Stimulated activated CD4-positive, alpha-beta T cell treated with anti-CD3 and anti-CD28 coated beads, Interleukin-1b, Interleukin-23, amount 100 ng/mL, for 24 hours (primary cell): ENCODE data around the gene LKAAEAR1.

Source experiments
- DNase-seq, 4 experiments: peaks; one replicate each; pipeline ENCODE4 v3.0.0-alpha.2; 2020; ENCODE audit warnings: low read depth in 4 of 4, low spot score in 1 of 4

The LKAAEAR1 gene

GRCh38 chr20:64039293-64040160 is 44.7 kb downstream of the LKAAEAR1 start:
- DNase-seq = no peak

DNA sequence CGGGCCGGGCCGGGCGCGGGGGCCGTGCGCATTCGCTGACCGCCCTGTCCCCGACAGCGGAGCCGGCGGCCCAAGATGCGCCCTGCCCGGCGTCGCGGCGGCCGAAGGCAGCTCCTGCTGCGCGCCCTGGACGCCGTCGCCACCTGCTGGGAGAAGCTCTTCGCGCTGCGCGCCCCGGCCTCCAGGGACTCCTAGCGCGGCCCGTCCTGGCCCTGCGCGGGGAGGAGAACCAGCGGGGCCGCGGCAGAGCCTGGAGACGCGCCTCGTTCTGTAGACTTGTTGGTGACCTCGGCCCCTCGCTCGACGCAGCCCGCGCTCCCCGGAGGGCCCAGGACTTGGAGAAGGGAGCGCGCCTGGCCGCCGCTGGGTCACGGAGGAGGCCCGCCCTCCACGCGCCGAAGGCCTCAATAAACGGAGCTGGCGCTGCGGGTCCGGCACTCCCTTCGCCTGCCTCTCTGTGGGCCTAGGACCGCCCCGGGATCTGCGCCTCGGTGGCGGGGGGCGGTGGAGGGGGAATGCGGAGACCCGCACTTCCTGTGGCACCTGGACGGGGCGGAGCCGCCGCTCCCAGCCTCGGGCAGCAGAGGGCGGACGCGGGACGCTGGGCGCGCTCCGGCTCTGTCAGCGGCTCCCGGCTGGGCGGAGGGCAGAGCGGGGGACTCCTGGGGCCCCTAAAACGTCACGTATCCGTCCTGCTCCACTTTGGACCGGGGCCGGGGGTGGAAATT is 45.5 kb downstream of the LKAAEAR1 start:
- DNase-seq = peak; percentile 51 to 72 (median 60)

DNA sequence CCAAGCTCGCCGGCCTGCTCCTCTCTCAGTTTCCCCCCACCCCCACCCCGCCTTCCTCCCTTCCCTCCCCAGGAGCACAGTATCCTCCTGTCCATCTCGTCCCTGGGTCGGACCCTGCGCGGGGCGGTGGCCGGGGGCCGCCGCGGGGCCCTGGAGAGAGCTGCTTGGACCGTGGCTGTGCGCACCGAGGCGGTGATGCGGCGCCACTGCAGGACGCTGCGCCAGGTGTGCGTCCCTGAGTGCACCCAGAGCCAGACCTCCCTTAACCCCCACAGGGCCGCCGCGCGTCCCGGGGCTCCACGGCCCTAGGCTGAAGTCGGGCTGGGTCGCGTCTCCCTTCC is 46.0 kb downstream of the LKAAEAR1 start:
- DNase-seq = no peak

DNA sequence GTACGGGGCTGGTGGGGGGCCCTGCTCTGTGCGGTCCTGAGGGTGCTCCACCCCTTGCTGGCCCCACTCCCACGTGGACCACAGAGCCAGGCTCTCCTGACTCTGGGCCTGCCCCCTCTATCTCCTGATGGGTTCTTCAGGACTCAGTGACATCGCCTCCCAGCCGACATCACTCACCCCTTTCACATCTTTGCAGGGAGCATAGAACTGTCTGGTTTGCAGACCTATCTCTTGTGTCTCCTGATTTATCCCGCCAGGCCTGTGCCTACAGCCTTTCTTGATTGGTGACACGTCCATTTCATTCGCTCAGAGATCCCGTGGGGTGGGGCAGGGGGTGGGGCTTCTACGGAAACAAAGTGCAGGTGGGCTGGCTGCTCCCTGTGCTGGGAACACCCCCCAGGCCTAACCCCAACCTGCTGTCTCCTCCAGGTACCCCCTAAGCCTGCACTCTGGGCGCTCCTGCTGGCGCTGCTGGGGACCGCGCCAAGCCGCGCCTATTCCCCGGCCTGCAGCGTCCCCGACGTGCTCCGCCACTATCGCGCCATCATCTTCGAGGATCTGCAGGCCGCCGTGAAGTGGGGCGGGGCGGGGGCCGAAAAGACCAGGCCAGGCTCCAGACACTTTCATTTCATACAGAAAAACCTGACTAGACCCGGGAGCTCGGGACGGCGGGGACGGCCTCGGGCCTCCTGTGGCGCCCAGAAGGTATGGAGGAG is 46.5 kb downstream of the LKAAEAR1 start:
- DNase-seq = no peak

- no peak for DNase-seq
Observed at GRCh38 chr20:64037199-64037497, 47.0 kb downstream of the LKAAEAR1 start.

DNA sequence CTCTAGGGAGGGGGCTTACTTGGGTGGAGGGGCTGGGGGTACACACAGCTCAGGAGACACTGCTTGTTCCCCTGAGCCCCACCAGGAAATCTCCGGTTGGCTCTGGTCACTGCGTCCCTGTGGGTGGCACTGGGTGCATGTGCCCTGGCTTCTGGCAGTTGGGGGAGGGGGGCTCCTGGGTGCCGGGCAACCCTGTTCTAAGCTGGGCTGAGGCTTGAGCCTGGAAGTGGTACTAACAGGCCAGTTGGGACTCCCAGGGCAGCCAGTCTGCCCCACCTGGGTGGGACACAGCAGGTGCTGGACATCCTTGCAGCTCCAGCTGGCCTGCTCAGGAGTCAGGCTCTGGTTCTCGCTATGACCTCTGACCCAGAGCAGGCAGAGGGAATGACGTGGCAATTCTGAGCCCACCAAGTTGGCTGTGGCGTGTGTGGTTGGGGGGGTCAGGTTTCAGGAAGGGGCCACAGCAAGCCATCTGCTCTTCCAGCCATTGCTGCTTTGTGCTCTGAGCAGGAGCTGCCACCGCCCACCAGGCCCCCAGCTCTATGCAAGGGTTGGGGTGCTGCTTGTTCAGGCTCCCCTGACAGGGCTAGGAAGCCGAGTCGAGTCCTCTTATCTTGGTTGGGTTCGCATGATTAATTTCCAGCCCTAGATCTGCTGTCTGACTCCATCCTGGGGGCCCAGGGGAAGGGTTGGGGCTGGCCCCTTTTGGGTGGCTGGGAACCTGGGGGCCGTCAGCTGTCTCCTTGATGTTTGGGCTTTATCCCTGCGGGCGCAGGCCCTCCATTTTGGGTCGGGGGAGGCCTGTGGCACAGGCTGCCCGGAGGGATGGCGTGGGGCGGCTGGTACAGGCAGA is 47.6 kb downstream of the LKAAEAR1 start:
- DNase-seq = no peak

GRCh38 chr20:64035933-64036345 is 48.3 kb downstream of the LKAAEAR1 start, which contains the start of gene C20orf204:
Gene C20orf204 (plus strand): TSS chr20:64036182. CDS start chr20:64036324, 142 bp downstream.
- DNase-seq = no peak

- DNase-seq = no peak
Observed at GRCh38 chr20:64035066-64035932, 48.9 kb downstream of the LKAAEAR1 start.

GRCh38 chr20:64033981-64034493 is 50.2 kb downstream of the LKAAEAR1 start:
- DNase-seq = no peak
